HL-60 (cell line): ENCODE measurements around the gene NEIL1.
A peak's percentile ranks its signal among the peaks of the same experiment; 100 is the strongest.
"Not testable (repeated sequence)": the region's sequence is repeated elsewhere in the genome, so short reads cannot be mapped to it uniquely, and the experiment has no call there.

ENCODE experiments used
- DNase-seq, 2 experiments: peaks; one replicate each; pipeline ENCODE4 v3.0.0-alpha.2; 2010 to 2020; ENCODE audit warnings: low read depth in 1 of 2, low spot score in 1 of 2
- H3K27ac ChIP-seq: fragments of 250-450 bp; sonication (Bioruptor Pico); replicated peaks from 2 replicates; pipeline ENCODE4 v1.5.1; 2020; ENCODE audit warnings: mild to moderate bottlenecking, moderate library complexity
- H3K27me3 ChIP-seq: fragments of 250-450 bp; sonication (Bioruptor Pico); 2 replicates; pipeline ENCODE4 v1.5.1; 2021; ENCODE audit warnings: mild to moderate bottlenecking, moderate library complexity; ENCODE audit not compliant: insufficient read depth, poor library complexity, severe bottlenecking
- H3K4me3 ChIP-seq: replicated peaks from 2 replicates; pipeline ENCODE4 v1.5.1; 2011; ENCODE audit warnings: mild to moderate bottlenecking, control low read depth, low read length; ENCODE audit not compliant: insufficient read depth
- GABPA ChIP-seq: IDR thresholded peaks from 2 replicates; pipeline ENCODE4 v1.6.1; 2012; ENCODE audit warnings: low read depth
- POLR2AphosphoS5 ChIP-seq: IDR thresholded peaks from 2 replicates; pipeline ENCODE4 v1.6.1; 2012; ENCODE audit warnings: low read depth
- SPI1 ChIP-seq: IDR thresholded peaks from 2 replicates; pipeline ENCODE4 v1.6.1; 2012; ENCODE audit warnings: low read depth, mild to moderate bottlenecking, borderline replicate concordance
- TF ChIP-seq, protein P1 (sequence below): IDR thresholded peaks from 2 replicates; pipeline ENCODE4 v1.6.1; 2012; ENCODE audit warnings: low read depth; ENCODE audit not compliant: insufficient replicate concordance
- TF ChIP-seq, protein P2 (sequence below): IDR thresholded peaks from one replicate; pipeline ENCODE4 v1.5.1; 2011; ENCODE audit warnings: low read length, control low read depth, inconsistent platforms; ENCODE audit not compliant: insufficient read depth

The NEIL1 gene

DNA sequence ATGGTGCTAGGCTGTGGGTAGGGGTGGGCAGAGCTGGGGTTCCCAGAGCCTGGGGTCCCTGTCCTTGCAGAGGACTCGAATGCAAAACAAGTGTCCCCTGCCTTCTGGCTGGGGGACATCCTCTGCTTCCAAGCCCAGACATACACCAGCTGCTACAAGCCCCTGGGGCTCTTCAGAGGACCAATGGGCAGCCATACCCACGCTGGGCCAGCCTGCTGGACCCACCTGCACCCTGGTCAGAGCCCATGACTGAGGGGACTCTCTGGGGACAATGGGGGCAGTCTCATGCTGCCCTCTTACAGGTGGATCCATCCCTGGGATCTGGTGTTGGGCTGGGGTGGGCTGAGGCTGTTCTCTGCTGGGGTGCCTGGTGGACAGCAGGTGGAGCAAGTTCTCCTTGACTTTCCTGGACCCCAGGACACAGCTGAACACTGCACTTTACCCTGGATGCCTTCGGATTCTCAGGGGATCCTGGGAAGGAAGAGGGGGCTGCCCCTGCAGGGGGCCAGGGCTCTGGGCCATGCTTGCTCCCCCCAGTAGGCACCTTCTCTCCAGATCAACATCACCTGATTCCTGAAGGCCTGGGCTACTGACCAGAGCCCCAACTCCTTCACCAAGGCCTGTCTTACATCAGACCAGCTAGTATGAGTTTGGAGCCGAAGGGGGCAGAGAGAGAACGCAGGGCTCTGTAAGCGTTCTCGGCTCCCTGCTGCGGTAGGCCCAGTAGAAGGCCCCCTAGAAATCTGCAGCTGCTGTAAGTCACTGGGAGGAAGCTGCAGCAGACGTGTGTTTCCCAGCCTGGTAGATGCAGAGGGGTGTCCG lies 18.1 kb upstream of the NEIL1 start:
- no peak overlapping the region for H3K4me3 ChIP-seq
- H3K27me3 ChIP-seq = no peaks in the 10 kb centered on the region
- DNase-seq = no peak
- TF ChIP-seq, protein P1, sequence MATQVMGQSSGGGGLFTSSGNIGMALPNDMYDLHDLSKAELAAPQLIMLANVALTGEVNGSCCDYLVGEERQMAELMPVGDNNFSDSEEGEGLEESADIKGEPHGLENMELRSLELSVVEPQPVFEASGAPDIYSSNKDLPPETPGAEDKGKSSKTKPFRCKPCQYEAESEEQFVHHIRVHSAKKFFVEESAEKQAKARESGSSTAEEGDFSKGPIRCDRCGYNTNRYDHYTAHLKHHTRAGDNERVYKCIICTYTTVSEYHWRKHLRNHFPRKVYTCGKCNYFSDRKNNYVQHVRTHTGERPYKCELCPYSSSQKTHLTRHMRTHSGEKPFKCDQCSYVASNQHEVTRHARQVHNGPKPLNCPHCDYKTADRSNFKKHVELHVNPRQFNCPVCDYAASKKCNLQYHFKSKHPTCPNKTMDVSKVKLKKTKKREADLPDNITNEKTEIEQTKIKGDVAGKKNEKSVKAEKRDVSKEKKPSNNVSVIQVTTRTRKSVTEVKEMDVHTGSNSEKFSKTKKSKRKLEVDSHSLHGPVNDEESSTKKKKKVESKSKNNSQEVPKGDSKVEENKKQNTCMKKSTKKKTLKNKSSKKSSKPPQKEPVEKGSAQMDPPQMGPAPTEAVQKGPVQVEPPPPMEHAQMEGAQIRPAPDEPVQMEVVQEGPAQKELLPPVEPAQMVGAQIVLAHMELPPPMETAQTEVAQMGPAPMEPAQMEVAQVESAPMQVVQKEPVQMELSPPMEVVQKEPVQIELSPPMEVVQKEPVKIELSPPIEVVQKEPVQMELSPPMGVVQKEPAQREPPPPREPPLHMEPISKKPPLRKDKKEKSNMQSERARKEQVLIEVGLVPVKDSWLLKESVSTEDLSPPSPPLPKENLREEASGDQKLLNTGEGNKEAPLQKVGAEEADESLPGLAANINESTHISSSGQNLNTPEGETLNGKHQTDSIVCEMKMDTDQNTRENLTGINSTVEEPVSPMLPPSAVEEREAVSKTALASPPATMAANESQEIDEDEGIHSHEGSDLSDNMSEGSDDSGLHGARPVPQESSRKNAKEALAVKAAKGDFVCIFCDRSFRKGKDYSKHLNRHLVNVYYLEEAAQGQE = no peak
- TF ChIP-seq GABPA (no peak), POLR2AphosphoS5 (no peak), SPI1 (no peak)
- TF ChIP-seq, protein P2, sequence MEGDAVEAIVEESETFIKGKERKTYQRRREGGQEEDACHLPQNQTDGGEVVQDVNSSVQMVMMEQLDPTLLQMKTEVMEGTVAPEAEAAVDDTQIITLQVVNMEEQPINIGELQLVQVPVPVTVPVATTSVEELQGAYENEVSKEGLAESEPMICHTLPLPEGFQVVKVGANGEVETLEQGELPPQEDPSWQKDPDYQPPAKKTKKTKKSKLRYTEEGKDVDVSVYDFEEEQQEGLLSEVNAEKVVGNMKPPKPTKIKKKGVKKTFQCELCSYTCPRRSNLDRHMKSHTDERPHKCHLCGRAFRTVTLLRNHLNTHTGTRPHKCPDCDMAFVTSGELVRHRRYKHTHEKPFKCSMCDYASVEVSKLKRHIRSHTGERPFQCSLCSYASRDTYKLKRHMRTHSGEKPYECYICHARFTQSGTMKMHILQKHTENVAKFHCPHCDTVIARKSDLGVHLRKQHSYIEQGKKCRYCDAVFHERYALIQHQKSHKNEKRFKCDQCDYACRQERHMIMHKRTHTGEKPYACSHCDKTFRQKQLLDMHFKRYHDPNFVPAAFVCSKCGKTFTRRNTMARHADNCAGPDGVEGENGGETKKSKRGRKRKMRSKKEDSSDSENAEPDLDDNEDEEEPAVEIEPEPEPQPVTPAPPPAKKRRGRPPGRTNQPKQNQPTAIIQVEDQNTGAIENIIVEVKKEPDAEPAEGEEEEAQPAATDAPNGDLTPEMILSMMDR = no peak
- no peak overlapping the region for H3K27ac ChIP-seq

GRCh38 chr15:75329571-75329970 lies 17.3 kb upstream of the NEIL1 start:
- Histone ChIP-seq H3K27me3 (no peaks in the 10 kb centered on the region), H3K4me3 (no peak overlapping the region), H3K27ac (no peak overlapping the region)
- TF ChIP-seq POLR2AphosphoS5 (no peak), GABPA (no peak), SPI1 (no peak)
- TF ChIP-seq, protein P2 = no peak
- no peak for DNase-seq

DNA sequence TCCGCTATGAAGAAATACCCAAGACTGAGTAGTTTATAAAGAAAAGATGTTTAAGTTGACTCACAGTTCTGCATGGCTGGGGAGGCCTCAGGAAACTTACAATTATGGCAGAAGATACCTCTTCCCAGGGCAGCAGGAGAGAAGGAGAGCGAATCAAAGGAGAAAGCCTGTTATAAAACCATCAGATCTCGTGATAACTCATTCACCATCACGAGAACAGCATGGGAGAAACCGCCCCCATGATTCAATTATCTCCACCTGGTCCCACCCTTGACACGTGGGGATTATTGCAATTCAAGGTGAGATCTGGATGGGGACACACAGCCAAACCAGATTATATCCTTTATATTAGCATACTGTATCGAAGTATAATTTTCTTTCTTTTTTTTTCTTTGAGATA lies 14.7 kb upstream of the NEIL1 start:
- not testable (repeated sequence) for DNase-seq, H3K27ac ChIP-seq, H3K4me3 ChIP-seq, H3K27me3 ChIP-seq

GRCh38 chr15:75333654-75334419 lies 13.0 kb upstream of the NEIL1 start:
- DNase-seq, H3K27me3 ChIP-seq, H3K4me3 ChIP-seq, H3K27ac ChIP-seq: not testable (repeated sequence)

DNA sequence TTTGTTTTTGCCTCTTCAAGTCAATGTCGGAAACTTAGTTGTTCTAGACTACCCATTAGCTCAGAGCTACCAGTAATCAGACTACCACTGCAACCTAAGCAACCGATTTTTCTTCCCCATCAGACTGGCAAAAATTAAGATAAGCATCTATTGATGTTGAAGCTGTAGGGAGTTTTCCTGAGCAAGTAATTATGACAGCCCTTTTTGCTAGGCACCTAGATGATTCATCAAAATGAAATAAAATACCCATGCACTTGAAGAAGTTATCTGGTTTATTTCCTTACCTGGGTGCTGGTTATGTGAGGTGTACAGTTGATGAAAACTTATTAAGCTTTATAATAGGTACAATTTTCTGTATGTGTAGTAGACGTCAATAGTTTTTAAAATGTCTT lies 11.5 kb upstream of the NEIL1 start:
- DNase-seq = no peak
- TF ChIP-seq POLR2AphosphoS5 (no peak), GABPA (no peak), SPI1 (no peak)
- TF ChIP-seq, protein P1 = no peak
- TF ChIP-seq, protein P2 = no peak
- Histone ChIP-seq H3K27ac (peak overlapping the region; percentile 75), H3K4me3 (peak overlapping the region; percentile 80), H3K27me3 (no peaks in the 10 kb centered on the region)
